GM12865 (cell line): ENCODE results near the gene AGBL4.

Source experiments
- DNase-seq: peaks from one replicate; pipeline ENCODE4 v3.0.0; 2010; ENCODE audit warnings: low read depth
- H3K4me3 ChIP-seq: 2 replicates; pipeline ENCODE4 v1.5.1; 2011; ENCODE audit warnings: mild to moderate bottlenecking, low read depth, low read length, control low read depth
- TF ChIP-seq, protein P1 (sequence below): IDR thresholded peaks from 2 replicates; pipeline ENCODE4 v1.5.1; 2011; ENCODE audit warnings: low read length, control low read depth, low read depth, inconsistent platforms; ENCODE audit not compliant: insufficient read depth; ENCODE audit errors: missing control alignments

Gene AGBL4

DNA sequence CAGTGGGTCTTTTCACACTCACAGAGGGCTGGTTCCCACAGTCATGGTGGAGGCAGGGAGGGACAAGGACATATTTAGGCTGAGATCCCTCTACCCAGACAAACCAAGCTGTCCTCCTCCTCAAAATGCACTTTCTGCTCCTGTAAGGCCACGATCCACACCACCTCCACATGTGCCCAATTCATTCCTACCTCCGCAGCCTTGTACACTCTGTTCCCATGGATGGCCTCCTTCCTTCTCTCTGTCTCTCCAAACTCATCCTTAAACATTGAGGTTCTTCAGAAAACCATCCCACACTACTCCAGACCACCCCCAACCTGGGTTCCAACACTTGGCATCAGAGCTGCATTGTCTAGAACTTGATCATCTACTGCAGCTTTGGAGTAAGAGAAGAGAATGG lies 842.7 kb downstream of the AGBL4 start:
- TF ChIP-seq, protein P1, sequence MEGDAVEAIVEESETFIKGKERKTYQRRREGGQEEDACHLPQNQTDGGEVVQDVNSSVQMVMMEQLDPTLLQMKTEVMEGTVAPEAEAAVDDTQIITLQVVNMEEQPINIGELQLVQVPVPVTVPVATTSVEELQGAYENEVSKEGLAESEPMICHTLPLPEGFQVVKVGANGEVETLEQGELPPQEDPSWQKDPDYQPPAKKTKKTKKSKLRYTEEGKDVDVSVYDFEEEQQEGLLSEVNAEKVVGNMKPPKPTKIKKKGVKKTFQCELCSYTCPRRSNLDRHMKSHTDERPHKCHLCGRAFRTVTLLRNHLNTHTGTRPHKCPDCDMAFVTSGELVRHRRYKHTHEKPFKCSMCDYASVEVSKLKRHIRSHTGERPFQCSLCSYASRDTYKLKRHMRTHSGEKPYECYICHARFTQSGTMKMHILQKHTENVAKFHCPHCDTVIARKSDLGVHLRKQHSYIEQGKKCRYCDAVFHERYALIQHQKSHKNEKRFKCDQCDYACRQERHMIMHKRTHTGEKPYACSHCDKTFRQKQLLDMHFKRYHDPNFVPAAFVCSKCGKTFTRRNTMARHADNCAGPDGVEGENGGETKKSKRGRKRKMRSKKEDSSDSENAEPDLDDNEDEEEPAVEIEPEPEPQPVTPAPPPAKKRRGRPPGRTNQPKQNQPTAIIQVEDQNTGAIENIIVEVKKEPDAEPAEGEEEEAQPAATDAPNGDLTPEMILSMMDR: no peak
- H3K4me3 ChIP-seq: no peak overlapping the region
- no peak for DNase-seq

GRCh38 chr1:49171941-49172593 lies 851.7 kb downstream of the AGBL4 start:
- TF ChIP-seq, protein P1: no peak
- DNase-seq: no peak
- no peak overlapping the region for H3K4me3 ChIP-seq

- no peak overlapping the region for H3K4me3 ChIP-seq
- DNase-seq: no peak
- TF ChIP-seq, protein P1: no peak
Observed at GRCh38 chr1:49166031-49166430, 857.7 kb downstream of the AGBL4 start.

- no peak overlapping the region for H3K4me3 ChIP-seq
- TF ChIP-seq, protein P1: no peak
- no peak for DNase-seq
Observed at GRCh38 chr1:49163031-49163430, 860.7 kb downstream of the AGBL4 start.

GRCh38 chr1:49160677-49161076 lies 863.1 kb downstream of the AGBL4 start:
- TF ChIP-seq, protein P1: no peak
- no peak for DNase-seq

DNA sequence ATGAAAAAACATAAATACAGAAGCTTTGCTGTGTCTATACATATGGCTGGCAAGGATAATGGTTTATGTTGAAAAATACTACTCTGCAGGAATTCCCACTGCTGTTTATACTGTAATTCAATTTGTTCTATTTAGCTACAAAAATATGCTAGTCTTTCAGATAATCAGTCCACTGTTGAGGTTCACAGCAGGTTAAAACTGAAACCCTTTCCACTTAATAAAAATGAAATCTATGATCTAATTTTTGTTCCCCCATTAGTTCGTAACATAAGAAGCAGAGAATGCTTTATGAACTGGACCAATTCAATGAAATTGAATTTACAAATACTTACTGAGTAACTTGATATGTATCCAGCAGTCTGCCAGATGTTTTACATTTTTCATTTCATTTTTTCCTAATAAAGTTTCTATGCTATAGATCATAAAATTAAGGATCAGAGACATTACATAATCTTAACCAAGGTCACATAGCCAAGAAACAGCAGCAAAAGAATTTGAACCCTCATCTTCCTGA lies 887.0 kb downstream of the AGBL4 start:
- TF ChIP-seq, protein P1: no peak
- no peak for DNase-seq
- no peak overlapping the region for H3K4me3 ChIP-seq

More at GRCh38 chr1:49160677-49161076, 863.1 kb downstream of the AGBL4 start:
- no peak overlapping the region for H3K4me3 ChIP-seq

DNA sequence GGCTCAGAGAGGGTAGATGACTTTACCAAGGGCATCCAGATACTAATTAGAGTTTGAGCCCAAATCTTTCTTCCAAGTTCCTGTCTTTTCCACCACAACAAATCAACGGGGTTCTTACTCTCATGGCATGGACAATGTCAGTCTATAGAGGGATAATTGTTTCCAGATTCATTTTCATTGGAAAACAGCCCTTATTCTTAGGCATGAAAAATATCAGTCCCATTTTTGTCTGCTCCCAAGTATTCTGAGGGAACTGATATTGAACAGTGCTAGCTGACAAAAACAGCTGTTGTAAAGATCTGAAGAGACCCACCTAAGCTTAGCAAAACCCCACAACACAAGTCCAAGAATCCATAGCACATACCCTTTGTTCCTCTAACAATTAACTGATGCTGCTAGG lies 898.0 kb downstream of the AGBL4 start:
- DNase-seq: no peak
- H3K4me3 ChIP-seq: no peak overlapping the region
- TF ChIP-seq, protein P1: no peak
